Left lung (tissue), 10 donors: ENCODE results near the gene DIAPH2. TPM values are rescaled to one million over a fixed set of nuclear protein-coding genes. Genes with fewer than 3 reads are reported as not detected.
"Not testable (repeated sequence)": the region's sequence is repeated elsewhere in the genome, so short reads cannot be mapped to it uniquely, and the experiment has no call there.

Experiments
- ATAC-seq: fragments of 200-7000 bp; cut with Tn5 transposase; one replicate; pipeline ENCODE4 v1.9.1; 2020; ENCODE audit warnings: moderate library complexity
- DNase-seq, 4 donors: peaks; one replicate each; pipeline ENCODE4 v3.0.0-alpha.2; 2013 to 2020
- H3K27ac ChIP-seq, 2 donors: fragments of 200-600 bp; sonication (generic) in 1 of 2; one replicate each; pipeline versions ENCODE4 v1.5.0 to v1.8.0; 2020 to 2021
- H3K27me3 ChIP-seq, 2 donors: fragments of 200-600 bp; sonication (generic) in 1 of 2; one replicate each; pipeline versions ENCODE4 v1.5.0 to v1.8.0; 2020 to 2021
- H3K36me3 ChIP-seq, 2 donors: fragments of 200-600 bp; sonication (generic) in 1 of 2; one replicate each; pipeline versions ENCODE4 v1.5.0 to v1.8.0; 2020 to 2021
- H3K4me1 ChIP-seq, 2 donors: fragments of 200-600 bp; one replicate each; pipeline ENCODE4 v1.8.0; 2021
- H3K4me3 ChIP-seq, 2 donors: fragments of 200-600 bp; sonication (generic) in 1 of 2; one replicate each; pipeline versions ENCODE4 v1.5.0 to v1.8.0; 2020 to 2021; ENCODE audit warnings: mild to moderate bottlenecking in 1 of 2
- H3K9me3 ChIP-seq, 2 donors: fragments of 200-600 bp; sonication (generic) in 1 of 2; one replicate each; pipeline versions ENCODE4 v1.5.0 to v1.8.0; 2020 to 2021
- intact Hi-C, 2 donors: fragments of 100-400 bp; cut with DNase I; formaldehyde crosslinking; loops; one replicate each; pipeline versions ENCODE4 v1.11.2 to v1.14.2; 2022
- polyA plus RNA-seq, 6 donors: library from polyadenylated mRNA; unstranded; fragments of 120-200 nt; gene quantifications; one replicate each; pipeline ENCODE4 v1.2.1, GENCODE V29; 2013; ENCODE audit not compliant: insufficient read length in 6 of 6
- total RNA-seq, 2 donors: library from RNA; stranded (reverse); fragmentation: NEBNext Ultra II Directional; extraction: Animal tissue kit (Norgen Biotek cat#: 25700); gene quantifications; one replicate each; pipeline ENCODE4 v1.2.1, GENCODE V29; 2021
- TF ChIP-seq, protein P1 (sequence below), 2 donors: fragments of 200-600 bp; sonication (generic) in 1 of 2; IDR thresholded peaks; one replicate each; pipeline versions ENCODE4 v1.5.0 to v1.8.0; 2021; ENCODE audit warnings: antibody characterized with exemption in 2 of 2
- donor health status: DM: no; HTN: yes; CAD: no.
- donor health status: DM: no; HTN: no; CAD: no.

Gene DIAPH2
- total and polyA plus RNA-seq, 8 donors: 14.6 to 34.1 (median 16.4) TPM

DNA sequence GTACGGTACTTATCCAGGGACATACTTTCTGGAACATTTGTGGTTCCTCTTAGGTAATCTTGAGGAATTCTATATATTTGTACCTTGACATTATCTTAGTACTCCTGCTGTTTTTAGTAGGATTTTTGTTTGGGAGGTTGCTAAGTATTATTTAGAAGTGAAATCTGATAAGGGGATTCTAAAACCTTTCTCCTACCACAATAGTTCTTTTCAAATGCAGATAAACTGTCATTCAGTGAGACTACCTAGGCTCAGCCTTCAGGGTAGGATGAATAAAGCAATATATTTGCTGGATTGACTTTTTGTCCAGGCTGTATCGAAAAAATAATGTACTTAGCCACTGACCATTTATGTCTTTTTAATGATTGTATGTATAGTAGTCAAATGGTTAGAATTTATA lies 25.4 kb downstream of the DIAPH2 start:
- H3K9me3 ChIP-seq: no peaks in the 10 kb centered on the region
- no peaks in the 10 kb centered on the region for H3K36me3 ChIP-seq
- H3K27me3 ChIP-seq: no peaks in the 10 kb centered on the region
- no peak for DNase-seq
- no peak for ATAC-seq
- H3K4me1 ChIP-seq: no peaks in the 10 kb centered on the region
- intact Hi-C loops: no loop called here
- H3K4me3 ChIP-seq: no peak overlapping the region
- TF ChIP-seq, protein P1, sequence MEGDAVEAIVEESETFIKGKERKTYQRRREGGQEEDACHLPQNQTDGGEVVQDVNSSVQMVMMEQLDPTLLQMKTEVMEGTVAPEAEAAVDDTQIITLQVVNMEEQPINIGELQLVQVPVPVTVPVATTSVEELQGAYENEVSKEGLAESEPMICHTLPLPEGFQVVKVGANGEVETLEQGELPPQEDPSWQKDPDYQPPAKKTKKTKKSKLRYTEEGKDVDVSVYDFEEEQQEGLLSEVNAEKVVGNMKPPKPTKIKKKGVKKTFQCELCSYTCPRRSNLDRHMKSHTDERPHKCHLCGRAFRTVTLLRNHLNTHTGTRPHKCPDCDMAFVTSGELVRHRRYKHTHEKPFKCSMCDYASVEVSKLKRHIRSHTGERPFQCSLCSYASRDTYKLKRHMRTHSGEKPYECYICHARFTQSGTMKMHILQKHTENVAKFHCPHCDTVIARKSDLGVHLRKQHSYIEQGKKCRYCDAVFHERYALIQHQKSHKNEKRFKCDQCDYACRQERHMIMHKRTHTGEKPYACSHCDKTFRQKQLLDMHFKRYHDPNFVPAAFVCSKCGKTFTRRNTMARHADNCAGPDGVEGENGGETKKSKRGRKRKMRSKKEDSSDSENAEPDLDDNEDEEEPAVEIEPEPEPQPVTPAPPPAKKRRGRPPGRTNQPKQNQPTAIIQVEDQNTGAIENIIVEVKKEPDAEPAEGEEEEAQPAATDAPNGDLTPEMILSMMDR (IDR thresholded peaks at IDR 0.05): no peak
- H3K27ac ChIP-seq: no peak overlapping the region

DNA sequence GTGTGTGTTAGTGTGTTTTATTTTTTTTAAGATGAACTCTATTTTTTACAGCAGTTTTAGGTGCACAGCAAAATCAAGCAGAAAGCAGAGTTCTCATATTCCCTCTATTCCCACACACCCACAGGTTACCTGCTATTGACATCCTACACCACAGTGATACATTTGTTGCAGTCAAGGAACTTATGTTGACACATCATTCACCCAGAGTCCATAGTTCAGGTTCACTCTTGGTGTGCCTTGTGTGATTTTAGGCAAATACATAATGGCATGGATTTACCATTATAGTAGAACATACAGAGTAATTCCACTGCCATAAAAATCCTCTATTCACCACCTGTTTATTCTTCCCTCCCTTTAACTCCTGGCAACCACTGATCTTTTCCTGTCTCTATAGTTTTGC lies 28.7 kb downstream of the DIAPH2 start:
- TF ChIP-seq, protein P1 (IDR thresholded peaks at IDR 0.05): no peak
- H3K4me3 ChIP-seq: no peak overlapping the region
- H3K27ac ChIP-seq: no peak overlapping the region
- H3K36me3 ChIP-seq: no peaks in the 10 kb centered on the region
- DNase-seq: no peak
- H3K9me3 ChIP-seq: no peaks in the 10 kb centered on the region
- H3K4me1 ChIP-seq: peaks cover 0 to 5% of the 10 kb centered on the region in 2 donors
- H3K27me3 ChIP-seq: no peaks in the 10 kb centered on the region
- intact Hi-C loops: no loop called here
- ATAC-seq: no peak

DNA sequence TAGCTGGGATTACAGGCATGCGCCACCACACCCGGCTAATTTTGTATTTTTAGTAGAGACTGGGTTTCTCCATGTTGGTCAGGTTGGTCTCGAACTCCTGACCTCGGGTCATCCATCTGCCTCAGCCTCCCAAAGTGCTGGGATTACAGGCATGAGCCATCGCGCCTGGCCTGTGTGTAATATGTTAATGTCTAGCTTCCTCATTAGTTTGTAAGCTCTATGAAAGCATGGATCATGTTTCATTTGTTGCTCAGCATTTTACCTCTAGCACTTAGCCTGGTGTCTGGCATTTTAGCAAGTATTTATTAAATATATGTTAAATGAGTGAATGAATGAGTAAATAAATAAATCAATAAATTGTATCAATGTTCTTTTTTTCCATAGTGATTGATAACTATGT lies 29.8 kb downstream of the DIAPH2 start:
- H3K36me3 ChIP-seq, H3K9me3 ChIP-seq, H3K27me3 ChIP-seq, DNase-seq, ATAC-seq, H3K27ac ChIP-seq, H3K4me1 ChIP-seq, intact Hi-C loops, H3K4me3 ChIP-seq: not testable (repeated sequence)

DNA sequence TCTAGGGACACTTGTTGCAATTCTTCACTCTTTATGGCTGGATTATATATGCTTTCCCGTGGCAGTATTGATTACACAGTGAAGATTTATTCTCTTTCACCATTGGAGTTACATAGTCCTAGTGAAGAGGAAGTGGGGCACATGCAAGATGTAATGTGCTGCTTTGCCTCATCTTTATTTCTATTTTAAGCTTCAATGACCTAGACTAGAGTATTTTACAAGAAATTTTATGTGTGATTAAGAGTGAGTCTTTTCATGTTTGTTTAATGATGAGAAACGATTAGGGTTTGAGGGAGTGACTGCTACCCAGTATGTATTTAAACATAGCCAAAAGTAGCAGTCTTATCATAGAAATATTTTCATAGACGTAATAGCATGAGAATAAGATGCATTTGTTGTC lies 30.8 kb downstream of the DIAPH2 start:
- H3K4me1 ChIP-seq: peaks cover 0 to 5% of the 10 kb centered on the region in 2 donors
- intact Hi-C loops: no loop called here
- ATAC-seq (no peak), DNase-seq (no peak)
- H3K27me3 ChIP-seq: no peaks in the 10 kb centered on the region
- TF ChIP-seq, protein P1 (IDR thresholded peaks at IDR 0.05): no peak
- no peaks in the 10 kb centered on the region for H3K36me3 ChIP-seq
- H3K27ac ChIP-seq: no peak overlapping the region
- no peaks in the 10 kb centered on the region for H3K9me3 ChIP-seq
- H3K4me3 ChIP-seq: no peak overlapping the region

DNA sequence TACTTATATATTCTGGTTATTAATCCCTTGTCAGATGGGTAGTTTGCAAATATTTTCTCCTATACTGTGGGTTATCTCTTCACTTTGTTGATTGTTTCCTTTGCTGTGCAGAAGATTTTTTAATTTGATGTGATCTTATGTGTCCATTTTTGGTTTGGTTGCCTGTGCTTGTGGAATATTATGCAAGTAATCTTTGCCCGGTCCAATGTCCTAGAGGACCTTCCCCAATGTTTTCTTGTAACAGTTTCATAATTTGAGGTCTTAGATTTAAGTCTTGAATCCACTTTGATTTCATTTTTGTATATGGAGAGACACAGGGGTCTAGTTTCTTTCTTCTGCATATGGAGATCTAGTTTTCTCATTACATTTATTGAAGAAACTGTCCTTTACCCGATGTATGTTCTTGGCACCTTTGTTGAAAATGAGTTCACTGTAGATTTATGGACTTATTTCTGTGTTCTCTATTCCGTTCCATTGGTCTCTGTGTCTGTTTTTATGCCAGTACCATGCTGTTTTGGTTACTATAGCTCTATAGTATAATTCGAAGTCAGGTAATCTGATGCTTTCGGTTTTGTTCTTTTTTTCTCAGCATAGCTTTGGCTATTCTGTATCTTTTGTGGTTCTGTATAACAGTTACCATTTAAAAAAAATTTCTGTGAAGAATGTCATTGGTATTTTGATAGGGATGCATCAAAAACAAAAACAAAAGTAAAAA lies 34.7 kb downstream of the DIAPH2 start:
- intact Hi-C loops: no loop called here
- ATAC-seq: no peak
- TF ChIP-seq, protein P1 (IDR thresholded peaks at IDR 0.05): no peak

DNA sequence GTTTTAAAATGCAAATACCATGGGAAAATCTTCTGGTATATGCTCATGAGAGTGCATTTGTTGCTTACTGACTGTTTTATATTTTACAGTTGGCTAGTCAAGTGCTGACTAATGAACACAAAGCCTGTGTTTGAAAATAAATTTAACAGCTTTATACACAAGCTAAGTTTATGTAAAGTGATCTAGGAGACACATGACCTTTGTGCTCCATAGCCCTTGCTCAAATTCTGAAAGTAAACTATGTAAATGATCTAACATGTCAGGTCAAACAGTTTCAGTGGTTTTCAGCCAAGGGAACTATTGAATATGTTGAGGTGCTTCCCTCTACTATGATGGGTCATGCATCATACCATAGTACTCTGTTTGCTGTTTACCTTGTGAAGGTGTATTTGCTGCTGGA lies 36.7 kb downstream of the DIAPH2 start:
- no peak overlapping the region for H3K4me3 ChIP-seq
- intact Hi-C loops: no loop called here
- no peak overlapping the region for H3K27ac ChIP-seq
- H3K36me3 ChIP-seq: no peaks in the 10 kb centered on the region
- no peaks in the 10 kb centered on the region for H3K9me3 ChIP-seq
- DNase-seq (no peak), ATAC-seq (no peak)
- peaks cover 0 to 6% of the 10 kb centered on the region in 2 donors for H3K4me1 ChIP-seq
- TF ChIP-seq, protein P1 (IDR thresholded peaks at IDR 0.05): no peak
- H3K27me3 ChIP-seq: no peaks in the 10 kb centered on the region

More for the DNA sequence above, 34.7 kb downstream of the DIAPH2 start:
- Histone ChIP-seq H3K4me3 (no peak overlapping the region), H3K9me3 (no peaks in the 10 kb centered on the region), H3K27me3 (no peaks in the 10 kb centered on the region), H3K36me3 (no peaks in the 10 kb centered on the region), H3K27ac (no peak overlapping the region), H3K4me1 (peaks cover 0 to 11% of the 10 kb centered on the region in 2 donors)
- no peak for DNase-seq
